ENCODE measurements around the gene TGOLN2. TPM values are rescaled to one million over a fixed set of nuclear protein-coding genes. Genes with fewer than 3 reads are reported as not detected.

TGOLN2 gene
- total RNA-seq, 1 donor from 2014 or later: 171 TPM

DNA sequence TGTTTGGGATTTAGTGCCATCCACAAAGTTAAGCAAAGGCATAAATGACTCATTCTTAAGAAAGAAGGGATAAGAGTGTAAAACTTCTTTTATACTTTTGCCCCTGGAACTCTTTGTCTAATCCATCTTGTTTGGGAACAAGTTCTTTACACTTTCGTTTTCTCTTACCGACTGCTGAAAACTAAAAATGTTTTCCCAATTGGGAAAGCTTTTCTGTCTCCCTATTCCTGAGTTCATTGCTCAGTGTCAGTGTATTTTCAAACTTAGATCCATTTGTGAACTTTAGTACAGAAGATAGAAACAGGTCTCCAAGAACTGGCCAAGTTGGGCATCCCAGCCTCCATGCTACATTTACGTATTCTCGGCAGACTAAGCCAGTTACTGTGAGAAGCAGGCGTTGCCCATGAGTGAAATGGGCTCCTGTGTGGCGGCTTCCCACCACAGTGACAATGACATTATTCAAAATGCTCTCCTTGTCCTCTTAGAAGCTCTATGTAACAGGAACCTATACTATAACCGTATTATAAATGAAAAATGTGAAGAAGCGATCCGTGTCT lies 51.7 kb downstream of the TGOLN2 start:
- Histone ChIP-seq H3K9me3 (no peaks in the 10 kb centered on the region), H3K4me1 (peaks cover 19% of the 10 kb centered on the region), H3K4me3 (peak overlapping the region; percentile 20), H3K36me3 (no peaks in the 10 kb centered on the region), H3K27me3 (ENCODE audit: low read depth) (no peaks in the 10 kb centered on the region), H3K27ac (peak overlapping the region; percentile 54)
- DNase-seq (no peak), ATAC-seq (no peak)
- intact Hi-C loops (cut with DNase I): no loop called here
- no peak for TF ChIP-seq CTCF (IDR thresholded peaks at IDR 0.05)

DNA sequence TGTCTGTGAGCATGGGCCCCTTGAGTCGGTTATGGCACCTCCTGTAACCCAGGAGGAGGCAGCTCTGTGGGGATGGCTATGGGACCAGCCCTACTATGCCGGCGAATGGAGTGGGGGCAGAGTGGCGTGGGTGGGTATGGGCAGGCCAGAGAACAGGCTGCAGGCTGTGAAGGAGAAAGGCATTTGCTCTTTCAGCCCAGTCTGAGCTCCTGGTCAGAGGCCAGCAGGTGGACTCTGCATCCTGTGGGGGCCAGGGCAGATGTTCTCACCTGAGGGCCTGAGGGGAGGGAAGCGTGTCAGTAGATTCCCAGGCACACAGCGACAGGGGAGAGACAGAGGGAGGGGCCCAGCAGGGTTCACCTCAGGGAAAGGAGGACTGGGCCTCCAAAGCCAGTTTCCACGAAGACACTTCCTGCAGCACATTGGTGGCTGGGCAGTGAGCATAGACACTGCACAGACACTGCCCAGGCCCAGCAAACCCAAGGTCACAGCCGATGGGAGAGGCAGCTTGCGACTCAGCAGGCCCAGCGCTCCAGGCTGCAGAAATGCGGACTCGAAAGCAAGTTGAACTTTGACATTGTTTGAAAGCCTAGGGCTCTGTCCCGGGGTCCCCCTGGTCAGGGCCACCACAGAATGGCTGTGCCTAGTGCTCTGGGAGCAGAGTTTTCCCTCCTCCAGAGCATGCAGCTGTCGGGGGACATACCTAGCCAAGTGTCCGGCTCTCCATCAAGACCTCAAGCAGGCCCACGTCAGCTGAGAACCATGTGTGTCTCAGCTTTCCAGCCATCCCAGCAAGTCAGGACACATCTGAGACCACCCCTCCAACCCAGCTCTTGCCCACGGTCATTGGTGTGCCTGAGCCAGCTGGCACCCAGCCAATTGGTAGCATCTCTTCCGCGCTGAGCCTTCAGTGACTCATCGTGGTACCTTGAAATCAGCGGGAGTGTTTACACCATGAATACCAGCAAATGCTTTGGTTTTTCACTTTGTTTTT lies 53.8 kb downstream of the TGOLN2 start:
- Histone ChIP-seq H3K4me1 (peaks cover 35% of the 10 kb centered on the region), H3K27ac (no peak overlapping the region), H3K4me3 (no peak overlapping the region), H3K9me3 (no peaks in the 10 kb centered on the region), H3K36me3 (no peaks in the 10 kb centered on the region), H3K27me3 (ENCODE audit: low read depth) (no peaks in the 10 kb centered on the region)
- no peak for TF ChIP-seq CTCF (IDR thresholded peaks at IDR 0.05)
- DNase-seq: no peak
- no peak for ATAC-seq
- intact Hi-C loops (cut with DNase I): no loop called here

- no peak overlapping the region for H3K27ac ChIP-seq
- intact Hi-C loops (cut with DNase I): no loop called here
- TF ChIP-seq CTCF (IDR thresholded peaks at IDR 0.05): no peak
- H3K9me3 ChIP-seq: no peaks in the 10 kb centered on the region
- ATAC-seq (no peak), DNase-seq (no peak)
- peaks cover 26% of the 10 kb centered on the region for H3K4me1 ChIP-seq
- H3K4me3 ChIP-seq: no peak overlapping the region
- H3K27me3 ChIP-seq (ENCODE audit: low read depth): no peaks in the 10 kb centered on the region
- H3K36me3 ChIP-seq: no peaks in the 10 kb centered on the region
Observed at GRCh38 chr2:85272357-85272756, 55.4 kb downstream of the TGOLN2 start.

- intact Hi-C loops (cut with DNase I): no loop called here
- Histone ChIP-seq H3K4me1 (peaks cover 35% of the 10 kb centered on the region), H3K36me3 (no peaks in the 10 kb centered on the region), H3K27ac (peak overlapping the region; percentile 60), H3K9me3 (no peaks in the 10 kb centered on the region), H3K27me3 (ENCODE audit: low read depth) (no peaks in the 10 kb centered on the region), H3K4me3 (no peak overlapping the region)
- no peak for TF ChIP-seq CTCF (IDR thresholded peaks at IDR 0.05)
- peak; percentile 72 to 82 for ATAC-seq
- no peak for DNase-seq
Observed at GRCh38 chr2:85269959-85270358, 57.8 kb downstream of the TGOLN2 start.

Other genes starting within 250 kb of the TGOLN2 start
- 17.1 TPM for gene TCF7L1, start 194.6 kb downstream of the TGOLN2 start, total RNA-seq
- 55.5 TPM for gene RETSAT, start 26.5 kb upstream of the TGOLN2 start, total RNA-seq
- 19.6 TPM for gene ELMOD3, start 26.8 kb upstream of the TGOLN2 start, total RNA-seq
- 555 TPM for gene CAPG, start 82.4 kb upstream of the TGOLN2 start, total RNA-seq
- gene SH2D6, start 90.7 kb upstream of the TGOLN2 start, total RNA-seq: 0.97 TPM
- gene MAT2A, start 211.2 kb upstream of the TGOLN2 start, total RNA-seq: 183 TPM
- 62.2 TPM for gene GGCX, start 233.5 kb upstream of the TGOLN2 start, total RNA-seq
- gene VAMP8, start 249.6 kb upstream of the TGOLN2 start, total RNA-seq: 272 TPM